H9 (cell line): Measurements from ENCODE around the gene ISYNA1. TPM values are rescaled to one million over a fixed set of nuclear protein-coding genes. Genes with fewer than 3 reads are reported as not detected.

Source experiments
- DNase-seq: peaks from one replicate; pipeline ENCODE4 v3.0.0-alpha.2; 2017
- H2AFZ ChIP-seq: one replicate; pipeline ENCODE4 v1.6.1; 2013; ENCODE audit warnings: mild to moderate bottlenecking, low read length, control low read depth, moderate library complexity
- H2AK5ac ChIP-seq: 2 replicates; pipeline ENCODE4 v1.6.1; 2013; ENCODE audit warnings: low read length, control low read depth, mixed read lengths; ENCODE audit not compliant: insufficient read length
- H2BK120ac ChIP-seq: one replicate; pipeline ENCODE4 v1.6.1; 2013; ENCODE audit warnings: low read depth, mild to moderate bottlenecking, low read length, control low read depth, inconsistent platforms; ENCODE audit not compliant: poor library complexity, severe bottlenecking
- H2BK12ac ChIP-seq: 2 replicates; pipeline ENCODE4 v1.6.1; 2013; ENCODE audit warnings: low read length, control low read depth, mixed read lengths, low read depth; ENCODE audit not compliant: insufficient read length
- H2BK15ac ChIP-seq: 2 replicates; pipeline ENCODE4 v1.6.1; 2013; ENCODE audit warnings: low read depth, low read length, control low read depth
- H2BK20ac ChIP-seq: one replicate; pipeline ENCODE4 v1.6.1; 2013; ENCODE audit warnings: low read depth, mild to moderate bottlenecking, low read length, control low read depth, inconsistent platforms; ENCODE audit not compliant: poor library complexity, severe bottlenecking
- H2BK5ac ChIP-seq: 2 replicates; pipeline ENCODE4 v1.6.1; 2013; ENCODE audit warnings: low read length, control low read depth, mixed read lengths; ENCODE audit not compliant: insufficient read length
- H3K14ac ChIP-seq: 2 replicates; pipeline ENCODE4 v1.6.1; 2013; ENCODE audit warnings: low read length, control low read depth; ENCODE audit not compliant: insufficient read depth
- H3K18ac ChIP-seq: 2 replicates; pipeline ENCODE4 v1.6.1; 2013; ENCODE audit warnings: low read depth, mild to moderate bottlenecking, mixed read lengths, low read length, control low read depth; ENCODE audit not compliant: insufficient read length
- H3K23ac ChIP-seq: 2 replicates; pipeline ENCODE4 v1.6.1; 2013; ENCODE audit warnings: low read length, control low read depth, mixed read lengths, low read depth; ENCODE audit not compliant: insufficient read length
- H3K23me2 ChIP-seq: 2 replicates; pipeline ENCODE4 v1.6.1; 2013; ENCODE audit warnings: low read depth, mild to moderate bottlenecking, mixed read lengths, low read length, control low read depth; ENCODE audit not compliant: insufficient read length, poor library complexity, severe bottlenecking
- H3K27ac ChIP-seq: 2 replicates; pipeline ENCODE4 v1.5.1; 2013; ENCODE audit warnings: low read length, control low read depth, mixed read lengths, low read depth; ENCODE audit not compliant: insufficient read length
- H3K27me3 ChIP-seq: 2 replicates; pipeline ENCODE4 v1.6.1; 2013; ENCODE audit warnings: low read length, control low read depth, inconsistent platforms; ENCODE audit not compliant: insufficient read depth
- H3K4ac ChIP-seq: 2 replicates; pipeline ENCODE4 v1.6.1; 2013; ENCODE audit warnings: low read depth, mild to moderate bottlenecking, control low read depth, inconsistent platforms, low read length, moderate library complexity
- H3K4me1 ChIP-seq: 2 replicates; pipeline ENCODE4 v1.6.1; 2013; ENCODE audit warnings: low read length, control low read depth, inconsistent platforms; ENCODE audit not compliant: insufficient read depth
- H3K4me2 ChIP-seq: 2 replicates; pipeline ENCODE4 v1.6.1; 2013; ENCODE audit warnings: low read length, control low read depth, mixed read lengths; ENCODE audit not compliant: insufficient read length, insufficient read depth
- H3K56ac ChIP-seq: 2 replicates; pipeline ENCODE4 v1.6.1; 2013; ENCODE audit warnings: low read depth, mild to moderate bottlenecking, mixed read lengths, low read length, control low read depth; ENCODE audit not compliant: insufficient read length
- H3K79me1 ChIP-seq: 2 replicates; pipeline ENCODE4 v1.6.1; 2013; ENCODE audit warnings: low read depth, mild to moderate bottlenecking, moderate library complexity, low read length, control low read depth, inconsistent platforms; ENCODE audit not compliant: insufficient read depth, poor library complexity, severe bottlenecking
- H3K79me2 ChIP-seq: 2 replicates; pipeline ENCODE4 v1.6.1; 2013; ENCODE audit warnings: low read length, control low read depth, inconsistent platforms; ENCODE audit not compliant: insufficient read depth
- H3K9ac ChIP-seq: 2 replicates; pipeline ENCODE4 v1.6.1; 2013; ENCODE audit warnings: low read length, control low read depth, mixed read lengths; ENCODE audit not compliant: insufficient read length; ENCODE audit errors: extremely low read depth
- H3K9me3 ChIP-seq: one replicate; pipeline ENCODE4 v1.6.1; 2013; ENCODE audit warnings: low read depth, low read length, inconsistent platforms; ENCODE audit not compliant: control insufficient read depth
- H3T11ph ChIP-seq: one replicate; pipeline ENCODE4 v1.6.1; 2013; ENCODE audit warnings: mild to moderate bottlenecking, low read length, control low read depth, inconsistent platforms
- H4K20me1 ChIP-seq: one replicate; pipeline ENCODE4 v1.6.1; 2013; ENCODE audit not compliant: control insufficient read depth, insufficient read length, insufficient read depth
- H4K5ac ChIP-seq: 2 replicates; pipeline ENCODE4 v1.6.1; 2013; ENCODE audit warnings: low read depth, mild to moderate bottlenecking, mixed read lengths, low read length, control low read depth; ENCODE audit not compliant: insufficient read length
- H4K8ac ChIP-seq: replicated peaks from 2 replicates; pipeline ENCODE4 v1.6.1; 2013; ENCODE audit warnings: low read length, control low read depth, mixed read lengths, low read depth; ENCODE audit not compliant: insufficient read length
- H4K91ac ChIP-seq: 2 replicates; pipeline ENCODE4 v1.6.1; 2013; ENCODE audit warnings: low read depth, mild to moderate bottlenecking, moderate library complexity, mixed read lengths, low read length, control low read depth; ENCODE audit not compliant: insufficient read length
- H3K27ac Mint-ChIP-seq, 3 experiments: 2 replicates in 2 of 3; 3 replicates in 1 of 3; pipeline ENCODE4 v1.8.0; 2020 to 2021; ENCODE audit warnings: mixed read lengths in 3 of 3, mild to moderate bottlenecking in 1 of 3, moderate library complexity in 1 of 3
- H3K27me3 Mint-ChIP-seq: 2 replicates; pipeline ENCODE4 v1.8.0; 2021; ENCODE audit warnings: low read depth, mild to moderate bottlenecking, moderate library complexity, mixed read lengths
- H3K36me3 Mint-ChIP-seq, 3 experiments: 2 replicates in 2 of 3; 3 replicates in 1 of 3; pipeline ENCODE4 v1.8.0; 2020 to 2021; ENCODE audit warnings: low read depth in 3 of 3, mixed read lengths in 3 of 3; ENCODE audit not compliant: insufficient read depth in 1 of 3
- H3K4me1 Mint-ChIP-seq, 2 experiments: 2 replicates each; pipeline ENCODE4 v1.8.0; 2020; ENCODE audit warnings: mixed read lengths in 2 of 2
- H3K4me3 Mint-ChIP-seq, 2 experiments: 2 replicates in 1 of 2; 3 replicates in 1 of 2; pipeline ENCODE4 v1.8.0; 2020 to 2021; ENCODE audit warnings: mild to moderate bottlenecking in 2 of 2, mixed read lengths in 2 of 2, moderate library complexity in 1 of 2
- H3K9me3 Mint-ChIP-seq, 2 experiments: 2 replicates in 1 of 2; 3 replicates in 1 of 2; pipeline ENCODE4 v1.8.0; 2020; ENCODE audit warnings: mild to moderate bottlenecking in 2 of 2, mixed read lengths in 2 of 2, moderate library complexity in 1 of 2
- whole genome bisulfite sequencing: extraction: QIAGEN DNeasy Blood & Tissue Kit; methylation state at CpG from one replicate; pipeline ENCODE4 v1.1.7; 2013; ENCODE audit warnings: missing lambda C conversion rate, low lambda C conversion rate, mixed read lengths; ENCODE audit not compliant: insufficient read length; ENCODE audit errors: extremely low coverage; 5-methylcytosine and 5-hydroxymethylcytosine counted together
- total RNA-seq: library from RNA; stranded (reverse); gene quantifications from 2 replicates; pipeline ENCODE4 v1.2.1, GENCODE V29; 2021
- TF ChIP-seq, protein P1 (sequence below): fragments of 200-600 bp; sonication (generic); conservative IDR thresholded peaks from 3 replicates; pipeline ENCODE4 v1.8.0; 2021; ENCODE audit warnings: antibody characterized with exemption, mild to moderate bottlenecking

The ISYNA1 gene
- total RNA-seq, 1 experiment from 2014 or later, result 241 TPM

DNA sequence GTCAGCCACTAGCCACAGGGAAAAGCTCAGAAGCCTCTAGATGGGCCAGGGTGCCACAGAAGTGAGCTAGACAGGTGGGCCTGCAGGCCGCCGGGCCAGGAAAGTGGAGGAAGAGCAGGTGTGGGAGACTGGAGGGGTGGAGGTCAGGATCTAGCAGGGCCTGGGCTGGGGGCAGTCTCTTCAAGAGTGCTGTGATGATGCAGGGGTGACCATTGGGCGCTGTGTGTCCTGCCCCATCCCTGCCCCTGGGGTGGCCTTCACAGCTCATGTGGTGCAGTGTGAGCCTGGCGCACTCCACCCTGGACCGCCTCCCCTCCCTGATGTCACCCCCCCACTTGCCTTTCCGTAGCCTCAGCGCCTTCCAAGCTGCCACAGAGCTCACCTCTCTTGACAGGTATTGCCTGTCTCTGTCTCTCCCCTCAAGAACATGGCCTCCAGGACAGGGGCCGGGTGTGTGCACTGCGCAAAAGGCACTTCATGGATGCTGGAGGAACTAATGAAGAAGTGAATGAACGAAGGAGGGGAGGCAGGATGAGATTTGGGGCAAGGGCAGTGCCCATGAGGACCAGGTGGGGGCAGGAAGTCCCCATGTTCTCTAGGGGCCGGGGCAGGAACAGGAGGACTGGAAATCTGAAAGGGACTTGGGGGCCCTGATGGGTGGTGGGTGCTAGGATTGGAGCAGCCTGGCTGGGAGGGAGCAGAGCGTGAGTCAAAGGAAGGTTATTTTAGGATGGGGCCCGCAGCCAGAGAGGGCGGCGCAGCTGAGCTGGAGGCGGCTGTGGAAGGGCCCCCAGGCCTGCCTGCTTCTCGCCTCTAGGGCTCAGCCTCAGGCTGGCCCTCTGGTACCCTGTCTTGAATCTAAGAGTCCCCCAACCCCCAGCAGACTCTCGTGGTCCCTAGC, 12.2 kb downstream of the ISYNA1 start:
- H4K91ac ChIP-seq, result no peak overlapping the region
- H3K27ac ChIP-seq, result no peak overlapping the region
- no peaks in the 10 kb centered on the region for H3K79me1 ChIP-seq
- Mint-ChIP-seq H3K27me3 (peaks cover 21% of the 10 kb centered on the region), H3K4me1 (peaks cover 40 to 47% of the 10 kb centered on the region in 2 experiments), H3K4me3 (no peak overlapping the region), H3K36me3 (0 out of 7 replicates have a peak, but pooled peaks cover 0 to 5% (median 0%) of the 10 kb centered on the region in 3 experiments), H3K27ac (peak overlapping the region in 1 of 3 experiments; percentile 8; a peak in 2 of 7 replicates), H3K9me3 (no peaks in the 10 kb centered on the region)
- no peak overlapping the region for H3K18ac ChIP-seq
- peaks cover 4% of the 10 kb centered on the region; the same call in 1 of the 2 replicates for H3K4me1 ChIP-seq
- H3K79me2 ChIP-seq, result no peaks in the 10 kb centered on the region
- H4K8ac ChIP-seq, result no peak overlapping the region
- no peak overlapping the region; the same call in 1 of the 2 replicates for H3K14ac ChIP-seq
- H4K5ac ChIP-seq, result no peak overlapping the region
- no peak overlapping the region for H2AFZ ChIP-seq
- no CpG with 5 or more reads among the region's 18 CpGs for WGBS
- H2AK5ac ChIP-seq, result no peak overlapping the region
- no peak overlapping the region for H2BK15ac ChIP-seq
- no peak for DNase-seq
- H3T11ph ChIP-seq, result no peak overlapping the region
- no peak overlapping the region for H3K56ac ChIP-seq
- no peak overlapping the region for H3K23ac ChIP-seq
- H2BK5ac ChIP-seq, result no peak overlapping the region
- no peak overlapping the region for H3K4me2 ChIP-seq
- no peak overlapping the region for H3K4ac ChIP-seq
- no peaks in the 10 kb centered on the region for H4K20me1 ChIP-seq
- no peak overlapping the region for H2BK20ac ChIP-seq
- H2BK120ac ChIP-seq, result no peak overlapping the region
- H3K9ac ChIP-seq, result no peak overlapping the region
- no peaks in the 10 kb centered on the region for H3K9me3 ChIP-seq
- TF ChIP-seq, protein P1, sequence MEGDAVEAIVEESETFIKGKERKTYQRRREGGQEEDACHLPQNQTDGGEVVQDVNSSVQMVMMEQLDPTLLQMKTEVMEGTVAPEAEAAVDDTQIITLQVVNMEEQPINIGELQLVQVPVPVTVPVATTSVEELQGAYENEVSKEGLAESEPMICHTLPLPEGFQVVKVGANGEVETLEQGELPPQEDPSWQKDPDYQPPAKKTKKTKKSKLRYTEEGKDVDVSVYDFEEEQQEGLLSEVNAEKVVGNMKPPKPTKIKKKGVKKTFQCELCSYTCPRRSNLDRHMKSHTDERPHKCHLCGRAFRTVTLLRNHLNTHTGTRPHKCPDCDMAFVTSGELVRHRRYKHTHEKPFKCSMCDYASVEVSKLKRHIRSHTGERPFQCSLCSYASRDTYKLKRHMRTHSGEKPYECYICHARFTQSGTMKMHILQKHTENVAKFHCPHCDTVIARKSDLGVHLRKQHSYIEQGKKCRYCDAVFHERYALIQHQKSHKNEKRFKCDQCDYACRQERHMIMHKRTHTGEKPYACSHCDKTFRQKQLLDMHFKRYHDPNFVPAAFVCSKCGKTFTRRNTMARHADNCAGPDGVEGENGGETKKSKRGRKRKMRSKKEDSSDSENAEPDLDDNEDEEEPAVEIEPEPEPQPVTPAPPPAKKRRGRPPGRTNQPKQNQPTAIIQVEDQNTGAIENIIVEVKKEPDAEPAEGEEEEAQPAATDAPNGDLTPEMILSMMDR, result no peak; the same call in 2 of the 3 replicates
- H2BK12ac ChIP-seq, result no peak overlapping the region
- no peaks in the 10 kb centered on the region for H3K23me2 ChIP-seq
- H3K27me3 ChIP-seq, result no peaks in the 10 kb centered on the region
